DMS53 treated with DMSO at 0.1 percent for 48 hours (cell line): ENCODE data around the gene HJV.

Source experiments
- DNase-seq: peaks from one replicate; lab custom pipeline; 2025; ENCODE audit not compliant: unreplicated experiment; lab: John Stamatoyannopoulos, UW

The HJV gene

GRCh38 chr1:146022403-146023127 is 1.0 kb upstream of the HJV start:
- no peak for DNase-seq

GRCh38 chr1:146021050-146021445 is 487 bp downstream of the HJV start:
- DNase-seq: no peak

DNA sequence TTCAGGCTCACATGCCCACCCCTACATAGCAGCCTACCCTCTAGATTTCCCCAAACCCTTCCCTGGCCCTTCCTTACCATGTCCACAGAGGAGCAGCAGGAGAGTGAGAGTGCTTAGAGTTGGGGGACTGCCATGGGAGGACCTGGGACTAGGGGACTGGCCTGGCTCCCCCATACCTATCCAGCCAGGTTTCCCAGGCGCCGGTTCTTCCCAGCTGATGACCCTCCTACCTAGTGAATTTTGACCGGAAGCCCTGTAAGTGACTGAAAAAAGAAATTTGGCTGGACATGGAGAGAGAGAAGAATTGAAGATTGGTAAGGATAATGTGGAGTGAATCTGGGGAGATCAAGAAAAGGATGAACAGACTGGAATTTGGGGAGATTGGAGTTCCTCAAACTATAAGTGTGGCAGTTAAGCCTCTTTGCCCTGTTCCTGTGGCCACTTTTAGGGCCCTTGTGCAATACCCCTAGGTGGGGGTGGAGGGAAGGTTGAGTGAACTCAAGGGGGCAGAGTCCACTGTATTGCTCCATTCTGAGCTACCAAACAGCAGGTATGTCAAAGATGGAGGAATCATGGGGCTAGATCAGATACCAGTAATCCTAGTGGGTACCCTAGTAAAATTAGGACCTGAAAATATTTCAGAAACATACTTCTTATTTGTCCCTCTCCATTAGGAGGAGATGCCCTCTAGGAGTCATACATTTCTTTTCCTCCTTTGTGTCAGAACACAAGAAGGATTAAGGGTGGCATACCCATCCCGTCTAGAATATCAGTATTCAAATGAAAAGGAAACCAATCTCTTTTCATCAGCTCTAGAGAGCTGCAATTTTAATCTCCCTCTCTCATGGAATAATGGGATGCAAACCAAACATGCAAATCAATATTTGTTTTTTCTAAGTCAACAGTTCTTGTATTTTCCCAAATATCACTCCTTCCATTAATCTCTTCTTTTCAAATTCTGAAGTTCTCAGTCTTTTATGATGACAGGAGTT is 1.2 kb downstream of the HJV start:
- no peak for DNase-seq

DNA sequence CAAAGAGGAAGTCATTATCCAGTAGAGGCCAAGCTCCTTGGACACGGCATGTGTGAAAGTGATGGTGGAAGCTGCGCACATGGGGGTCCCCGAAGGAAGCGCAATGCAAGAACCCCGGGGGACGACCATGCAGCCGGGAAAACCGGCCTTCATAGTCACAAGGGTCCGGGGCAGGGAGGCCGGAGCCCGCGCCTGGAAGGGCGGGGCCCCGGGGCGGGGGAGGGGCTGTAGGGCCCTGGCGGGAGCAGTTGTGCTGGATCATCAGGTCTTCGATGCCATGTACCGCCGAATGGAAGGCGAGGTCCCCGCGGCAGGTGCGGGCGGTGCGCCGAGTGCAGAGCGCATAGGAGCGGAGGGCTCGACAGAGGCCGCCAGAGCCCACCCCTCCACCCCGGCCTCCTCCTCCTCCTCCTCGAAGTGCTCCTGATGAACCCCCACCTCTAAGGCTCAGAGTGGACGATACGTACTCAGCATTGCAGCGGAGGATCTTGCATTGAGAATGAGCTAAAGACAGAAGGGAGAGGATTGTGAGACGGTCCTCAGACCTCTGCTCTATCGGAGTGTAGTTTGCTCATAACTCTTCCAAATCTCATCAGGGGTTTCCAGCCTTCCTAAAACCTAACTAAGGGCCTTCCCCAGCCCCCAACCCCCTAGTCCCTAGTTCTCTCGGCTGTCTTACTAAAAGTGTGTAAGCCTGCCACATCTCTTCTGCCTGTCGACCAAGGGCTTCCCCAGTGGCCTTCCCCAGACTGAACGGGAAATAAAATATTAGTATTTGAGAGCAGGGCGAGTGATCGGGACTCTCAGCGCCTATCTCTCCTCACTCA is 2.1 kb downstream of the HJV start:
- no peak for DNase-seq

DNA sequence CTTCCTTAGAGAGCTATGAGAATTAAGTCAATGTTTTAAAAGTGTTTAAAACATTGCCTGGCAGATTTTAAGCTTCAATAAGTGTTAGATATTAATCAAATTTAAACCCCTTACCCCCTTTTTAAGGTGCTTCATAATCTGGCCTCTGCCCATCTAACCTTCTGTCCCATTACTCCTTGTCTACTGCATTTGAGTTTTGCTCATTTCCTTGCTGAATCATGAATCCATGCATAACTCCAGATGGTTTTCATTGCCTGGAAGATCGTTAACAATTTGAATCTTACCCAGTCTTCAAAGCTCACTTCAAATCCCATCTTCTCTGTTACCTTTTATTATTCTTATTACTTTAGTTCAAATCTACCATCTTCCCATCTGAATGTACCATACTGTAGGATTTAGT is 4.6 kb downstream of the HJV start:
- no peak for DNase-seq

GRCh38 chr1:146013559-146013922 is 8.0 kb downstream of the HJV start:
- DNase-seq: no peak

GRCh38 chr1:146012703-146013558 is 8.6 kb downstream of the HJV start:
- peak; percentile 81 for DNase-seq

DNA sequence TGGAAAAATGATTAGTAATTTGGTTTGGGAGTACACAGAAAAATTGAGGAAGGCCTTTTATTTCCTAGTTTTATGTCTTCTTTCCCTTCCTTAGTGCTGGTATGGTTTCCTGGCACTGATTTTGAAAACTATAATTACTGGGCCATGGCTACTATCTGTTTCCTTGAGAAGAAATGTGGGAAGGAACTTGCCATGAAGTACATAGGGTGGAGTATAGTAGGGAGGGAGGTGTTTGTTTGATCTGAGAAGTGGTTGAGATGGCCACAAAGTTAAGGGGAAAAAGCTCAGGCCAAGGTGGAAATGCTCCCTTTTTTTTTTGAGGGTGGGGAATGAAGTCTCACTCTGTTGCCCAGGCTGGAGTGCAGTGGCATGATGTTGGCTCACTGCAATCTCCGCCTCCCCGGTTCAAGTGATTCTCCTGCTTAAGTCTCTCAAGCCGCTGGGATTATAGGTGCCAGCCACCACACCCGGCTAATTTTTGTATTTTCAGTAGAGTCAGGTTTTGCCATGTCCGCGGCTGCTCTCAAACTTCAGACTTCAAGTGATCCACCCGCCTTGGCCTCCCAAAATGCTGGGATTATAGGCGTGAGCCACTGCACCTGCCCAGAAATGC is 11.3 kb downstream of the HJV start:
- no peak for DNase-seq

- DNase-seq: no peak
Measured at GRCh38 chr1:146007489-146008133, 13.9 kb downstream of the HJV start.

DNA sequence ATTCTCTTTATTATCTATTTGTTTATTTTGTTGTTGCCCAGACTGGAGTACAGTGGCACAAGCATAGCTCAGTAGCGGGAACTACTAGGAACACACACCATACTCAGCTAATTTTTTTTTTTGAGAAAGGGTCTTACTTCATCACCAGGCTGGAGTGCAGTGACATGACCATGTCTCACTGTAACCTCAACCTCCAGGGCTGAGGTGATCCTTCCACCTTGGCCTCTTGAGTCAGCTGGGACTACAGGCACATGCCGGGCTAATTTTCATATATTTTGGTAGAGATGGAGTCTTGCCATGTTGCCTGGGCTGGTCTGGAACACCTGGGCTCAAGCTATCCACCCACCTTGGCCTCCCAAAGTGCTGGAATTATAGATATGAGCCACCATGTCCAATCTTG is 19.8 kb downstream of the HJV start:
- no peak for DNase-seq

GRCh38 chr1:145999321-146000024 is 22.1 kb downstream of the HJV start:
- peak; percentile 74 for DNase-seq

DNA sequence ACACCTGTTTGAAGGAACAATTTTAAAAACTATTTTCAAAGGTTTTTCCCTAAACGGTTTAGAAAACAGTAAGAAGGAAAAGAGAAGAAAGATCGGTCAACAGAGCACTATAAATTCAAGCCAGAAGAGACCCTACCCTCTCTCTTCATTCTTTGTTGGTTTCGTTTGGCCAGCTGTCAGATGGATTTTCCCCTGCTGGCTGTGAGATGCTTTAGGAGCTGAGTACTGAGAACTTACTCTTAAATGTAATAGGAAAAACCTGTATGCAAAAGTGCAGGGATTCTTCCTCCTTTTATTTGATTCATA is 23.9 kb downstream of the HJV start:
- no peak for DNase-seq

- DNase-seq: no peak
Measured at GRCh38 chr1:145997016-145997717, 24.4 kb downstream of the HJV start.

DNA sequence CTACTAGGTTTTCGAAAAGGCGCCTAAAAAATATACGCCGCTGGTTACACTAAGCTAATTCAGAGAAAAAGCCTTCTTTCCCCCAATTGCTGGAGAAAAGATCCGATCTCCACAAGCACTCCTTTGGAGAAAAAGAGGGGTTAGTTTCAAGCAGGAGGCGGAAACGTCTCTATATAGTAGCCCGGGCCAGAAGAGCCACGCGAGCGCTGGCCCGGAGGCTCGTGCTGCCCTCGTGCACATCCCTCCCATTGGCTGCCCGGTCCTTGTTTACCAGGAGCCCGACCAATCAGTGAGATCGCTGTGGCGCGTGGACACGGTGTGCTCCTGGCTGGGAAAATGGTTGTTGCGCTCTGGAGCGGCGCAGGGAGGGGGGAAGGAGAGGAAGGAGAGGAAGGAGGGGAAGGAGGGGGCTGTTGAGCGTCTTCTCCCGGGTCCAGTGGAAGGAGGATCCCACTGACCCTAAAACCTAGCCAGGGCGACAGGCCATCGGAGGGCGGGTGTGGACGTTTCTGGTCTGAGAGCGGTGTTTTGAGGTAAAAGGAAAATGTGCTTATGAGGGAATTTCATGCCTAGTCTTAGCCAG is 25.0 kb downstream of the HJV start, which contains the start of gene TXNIP:
TSS of gene TXNIP (minus strand) at position 147 of the 583 bp plus-strand sequence. CDS start 313 bp downstream, outside the sequence.
- DNase-seq: peak; percentile 94

DNA sequence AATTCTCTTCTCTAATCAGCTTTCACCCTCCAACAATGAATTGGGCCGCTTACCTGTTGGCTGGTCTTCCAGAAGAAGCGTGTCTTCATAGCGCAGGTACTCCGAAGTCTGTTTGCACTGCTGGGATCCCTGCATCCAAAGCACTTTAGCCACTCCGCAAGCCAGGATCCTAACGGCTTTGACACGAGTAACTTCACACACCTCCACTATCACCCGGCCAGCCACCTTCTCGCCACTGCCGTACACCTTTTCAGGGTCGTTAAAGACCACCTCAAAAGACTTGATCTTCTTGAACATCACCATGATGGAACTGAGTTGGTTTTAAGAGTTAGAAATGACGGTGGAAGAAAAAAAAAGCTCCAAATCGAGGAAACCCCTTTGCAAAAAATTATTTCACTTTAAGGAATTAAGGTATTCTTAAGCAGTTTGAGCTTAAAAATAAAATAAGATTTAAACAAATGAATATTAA is 25.5 kb downstream of the HJV start:
- DNase-seq: no peak

- DNase-seq: no peak
Measured at GRCh38 chr1:145995148-145995881, 26.2 kb downstream of the HJV start.
